Spinal cord (tissue), 10 donors: Measurements from ENCODE around the gene AK2. TPM values are rescaled to one million over a fixed set of nuclear protein-coding genes. Genes with fewer than 3 reads are reported as not detected.
"Not testable (repeated sequence)": the region's sequence is repeated elsewhere in the genome, so short reads cannot be mapped to it uniquely, and the experiment has no call there.

Source experiments
- DNase-seq, 6 donors: peaks; one replicate each; pipeline versions ENCODE4 v3.0.0 to v3.0.0-alpha.2; 2013 to 2015; ENCODE audit warnings: low spot score in 6 of 6, low read depth in 4 of 6
- H3K27ac ChIP-seq: one replicate; pipeline ENCODE4 v1.5.1; 2013; ENCODE audit warnings: low read depth, low read length, control low read depth
- H3K27me3 ChIP-seq: one replicate; pipeline ENCODE4 v1.6.1; 2013; ENCODE audit warnings: low read length; ENCODE audit not compliant: control insufficient read depth, insufficient read depth
- H3K36me3 ChIP-seq: one replicate; pipeline ENCODE4 v1.6.1; 2013; ENCODE audit warnings: low read length; ENCODE audit not compliant: control insufficient read depth, insufficient read depth
- H3K4me1 ChIP-seq: one replicate; pipeline ENCODE4 v1.6.1; 2013; ENCODE audit warnings: low read length; ENCODE audit not compliant: control insufficient read depth, insufficient read depth
- H3K4me3 ChIP-seq: one replicate; pipeline ENCODE4 v1.5.1; 2013; ENCODE audit warnings: low read depth, low read length, control low read depth
- H3K9me3 ChIP-seq: one replicate; pipeline ENCODE4 v1.6.1; 2013; ENCODE audit warnings: low read length; ENCODE audit not compliant: control insufficient read depth, insufficient read depth
- whole genome bisulfite sequencing: methylation state at CpG from one replicate; pipeline ENCODE4 v1.1.5; 2013; ENCODE audit warnings: missing lambda C conversion rate; ENCODE audit not compliant: insufficient coverage; 5-methylcytosine and 5-hydroxymethylcytosine counted together
- polyA plus RNA-seq, 2 donors: library from polyadenylated mRNA; unstranded; fragments of 120-200 nt; gene quantifications; one replicate each; pipeline ENCODE4 v1.2.1, GENCODE V29; 2013; ENCODE audit not compliant: insufficient read length in 2 of 2
- total RNA-seq, 2 donors: library from RNA; depleted of rRNA in 1 of 2; stranded (reverse); fragments of 120-200 nt in 1 of 2; fragments of >200 nt in 1 of 2; gene quantifications; one replicate each; pipeline versions ENCODE4 v1.2.3 to v1.2.4, GENCODE V29; 2013 to 2014
- donor health status: healthy.

AK2 gene
- total and polyA plus RNA-seq, 4 donors, result 57.1 to 135 (median 118) TPM

DNA sequence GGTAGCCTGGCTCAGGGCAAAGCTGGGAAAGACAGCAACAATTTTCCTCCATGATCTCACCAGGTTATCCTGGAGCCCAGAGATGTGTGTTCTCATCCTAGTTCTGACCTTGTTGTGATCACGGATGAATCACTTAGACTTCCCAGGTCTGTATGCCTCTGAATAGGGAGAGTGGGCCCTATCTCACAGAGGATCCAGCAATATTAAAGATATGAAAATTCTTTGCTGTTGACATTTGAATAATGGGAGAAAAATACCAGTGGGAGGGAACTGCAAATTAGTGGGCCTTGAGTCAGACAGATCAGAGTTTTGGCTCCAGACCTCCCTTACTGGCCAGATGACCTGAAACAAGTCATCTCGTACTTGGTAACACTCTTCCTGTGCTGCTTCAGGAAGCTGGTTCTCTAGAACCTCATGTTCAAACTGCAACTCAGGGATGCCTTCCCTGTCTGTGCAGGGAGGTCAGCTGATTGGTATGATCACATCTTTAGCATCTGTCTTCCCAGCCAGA lies 39.2 kb downstream of the AK2 start:
- no peak overlapping the region for H3K27ac ChIP-seq
- H3K36me3 ChIP-seq, result no peaks in the 10 kb centered on the region
- H3K4me1 ChIP-seq, result peaks cover 23% of the 10 kb centered on the region
- DNase-seq, result no peak
- no peaks in the 10 kb centered on the region for H3K27me3 ChIP-seq
- H3K9me3 ChIP-seq, result no peaks in the 10 kb centered on the region
- WGBS, result 60% methylated on average over 1 of the region's 2 CpGs
- no peak overlapping the region for H3K4me3 ChIP-seq

DNA sequence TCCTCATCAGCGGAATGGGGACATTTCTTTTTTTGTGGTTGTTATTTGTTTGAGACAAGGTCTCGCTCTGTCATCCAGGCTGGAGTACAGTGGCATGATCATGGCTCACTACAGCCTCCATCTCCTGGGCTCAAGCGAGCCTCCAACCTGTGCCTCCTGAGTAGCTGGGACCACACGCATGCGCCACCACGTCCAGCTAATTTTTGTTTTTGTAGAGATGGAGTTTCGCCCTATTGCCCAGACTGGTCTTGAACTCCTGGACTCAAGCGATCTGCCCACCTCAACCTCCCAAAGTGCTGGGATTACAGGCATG lies 43.4 kb downstream of the AK2 start:
- H3K4me1 ChIP-seq, result peaks cover 17% of the 10 kb centered on the region
- 92% methylated on average over 3 of the region's 8 CpGs for WGBS
- not testable (repeated sequence) for H3K27me3 ChIP-seq, DNase-seq, H3K4me3 ChIP-seq, H3K36me3 ChIP-seq, H3K27ac ChIP-seq, H3K9me3 ChIP-seq

DNA sequence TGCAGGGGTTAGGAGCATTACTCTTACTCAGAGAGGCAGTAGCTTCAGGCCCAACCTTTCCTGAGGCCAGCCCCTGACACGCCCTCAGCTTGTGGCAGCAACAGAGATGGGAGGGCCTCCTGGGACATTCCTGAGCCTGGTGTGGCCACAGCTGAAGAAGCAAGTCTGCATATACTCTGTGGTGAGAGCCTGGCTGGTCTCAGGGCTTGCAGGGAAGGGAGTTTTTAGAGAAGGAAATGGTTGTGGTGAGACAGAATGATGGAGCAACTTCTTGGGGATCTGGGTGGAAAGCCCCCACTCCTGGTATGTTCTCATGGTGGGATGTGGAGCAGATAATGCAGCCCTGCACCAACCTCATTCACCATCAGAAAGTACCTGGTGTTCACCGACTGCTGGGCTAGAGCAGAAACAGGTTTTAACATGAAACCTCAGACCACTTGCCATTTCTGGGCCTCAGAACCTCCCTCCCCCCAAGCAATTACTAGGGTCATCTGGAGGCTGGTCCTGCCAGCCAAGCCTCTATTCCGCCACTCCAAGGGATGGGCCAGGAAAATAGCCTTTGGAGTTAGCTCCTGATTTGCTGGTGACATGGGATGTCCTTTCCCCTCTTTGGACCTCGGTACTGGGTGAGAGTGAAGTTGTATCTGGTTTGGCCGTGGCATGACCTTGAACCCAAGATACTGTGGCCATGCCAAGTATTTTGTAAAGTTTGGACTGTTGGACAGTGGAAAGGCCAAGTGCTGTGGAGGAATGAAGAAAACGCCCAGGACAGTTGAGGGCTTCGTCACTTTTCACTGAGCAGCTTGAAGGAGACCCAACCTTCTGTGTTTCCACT lies 44.0 kb downstream of the AK2 start:
- peaks cover 12% of the 10 kb centered on the region for H3K4me1 ChIP-seq
- H3K9me3 ChIP-seq, result no peaks in the 10 kb centered on the region
- no peaks in the 10 kb centered on the region for H3K27me3 ChIP-seq
- no peak overlapping the region for H3K4me3 ChIP-seq
- H3K27ac ChIP-seq, result peak overlapping the region; percentile 57
- 85% methylated on average over 6 of the region's 7 CpGs for WGBS
- H3K36me3 ChIP-seq, result no peaks in the 10 kb centered on the region
- DNase-seq, result peak in 1 of 6 donors; percentile 60

DNA sequence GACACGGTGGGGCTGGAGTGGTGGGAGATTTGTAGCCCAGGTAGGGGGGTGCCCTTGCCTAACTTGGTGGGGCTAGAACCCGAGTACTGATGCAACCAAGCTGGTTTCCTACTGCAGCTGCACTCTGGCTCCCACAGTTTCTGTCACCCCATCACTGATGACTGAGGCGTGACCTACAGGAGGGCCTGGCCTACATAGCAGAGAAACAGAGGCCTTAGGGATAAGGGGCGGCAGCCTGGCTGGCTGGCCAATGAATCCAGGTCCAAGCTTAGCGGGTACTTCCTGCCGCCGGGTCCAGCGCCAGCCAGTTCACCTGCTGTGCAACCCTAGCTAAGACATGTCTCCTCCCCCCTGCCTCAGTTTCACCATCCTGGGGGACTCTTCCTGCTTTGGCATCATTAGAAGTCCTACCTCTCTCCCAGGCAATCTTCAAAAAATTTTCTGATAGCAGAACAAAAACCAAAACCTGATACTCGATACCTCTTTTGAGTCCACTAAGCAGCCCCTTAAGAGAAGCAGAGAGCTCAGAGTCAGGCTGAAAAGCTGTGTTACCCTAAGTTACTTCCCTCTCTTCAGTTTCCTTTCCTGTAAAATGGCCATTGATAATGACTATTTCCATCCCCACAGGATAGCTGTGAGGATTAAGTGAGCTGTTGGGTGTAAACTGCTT lies 44.7 kb downstream of the AK2 start:
- Histone ChIP-seq H3K4me1 (peaks cover 10% of the 10 kb centered on the region), H3K9me3 (no peaks in the 10 kb centered on the region), H3K27me3 (no peaks in the 10 kb centered on the region), H3K27ac (peak overlapping the region; percentile 57), H3K36me3 (no peaks in the 10 kb centered on the region), H3K4me3 (no peak overlapping the region)
- no peak for DNase-seq
- WGBS, result 61% methylated on average over 8 of the region's 9 CpGs

DNA sequence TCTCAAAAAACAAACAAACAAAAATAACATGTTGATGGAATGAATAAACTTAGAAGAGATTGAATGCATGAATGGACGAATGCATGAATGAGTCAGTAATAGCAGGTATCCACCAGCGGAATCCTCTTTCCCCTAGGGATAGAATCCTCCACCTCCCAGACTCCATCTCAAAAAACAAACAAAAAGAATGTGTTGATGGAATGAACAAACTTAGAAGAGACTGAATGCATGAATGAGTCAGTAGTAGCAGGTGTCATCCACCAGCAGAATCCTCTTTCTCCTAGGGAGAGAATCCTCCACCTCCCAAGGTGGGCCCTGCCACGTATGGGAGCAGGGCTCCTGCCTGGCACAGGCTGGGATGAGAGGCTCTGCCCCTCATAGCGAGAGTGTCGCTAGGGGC lies 45.3 kb downstream of the AK2 start:
- DNase-seq, result no peak
- peak overlapping the region; percentile 57 for H3K27ac ChIP-seq
- H3K9me3 ChIP-seq, result no peaks in the 10 kb centered on the region
- no peak overlapping the region for H3K4me3 ChIP-seq
- no peaks in the 10 kb centered on the region for H3K36me3 ChIP-seq
- WGBS, result 94% methylated on average over 2 of the region's 5 CpGs
- peaks cover 10% of the 10 kb centered on the region for H3K4me1 ChIP-seq
- H3K27me3 ChIP-seq, result no peaks in the 10 kb centered on the region

DNA sequence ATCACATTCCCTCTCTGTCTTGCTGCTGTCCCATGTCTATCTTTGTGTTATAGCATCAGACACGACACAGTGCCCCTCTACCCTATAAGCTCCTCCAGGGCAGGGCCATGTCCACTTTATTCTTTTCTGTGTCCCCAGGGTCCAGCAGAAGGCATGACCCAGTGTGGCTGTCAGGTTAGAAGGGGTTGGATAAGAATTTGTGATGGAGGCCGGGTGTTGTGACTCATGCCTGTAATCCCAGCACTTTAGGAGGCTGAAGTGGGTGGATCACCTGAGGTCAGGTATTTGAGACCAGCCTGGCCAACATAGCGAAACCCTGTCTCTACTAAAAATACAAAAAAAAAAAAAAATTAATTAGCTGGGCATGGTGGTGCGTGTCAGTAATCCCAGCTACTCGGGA lies 45.8 kb downstream of the AK2 start:
- Histone ChIP-seq H3K27me3 (no peaks in the 10 kb centered on the region), H3K36me3 (no peaks in the 10 kb centered on the region), H3K27ac (no peak overlapping the region), H3K4me1 (peaks cover 10% of the 10 kb centered on the region), H3K9me3 (no peaks in the 10 kb centered on the region), H3K4me3 (no peak overlapping the region)
- DNase-seq, result no peak
- WGBS, result no CpG with 5 or more reads among the region's 5 CpGs

DNA sequence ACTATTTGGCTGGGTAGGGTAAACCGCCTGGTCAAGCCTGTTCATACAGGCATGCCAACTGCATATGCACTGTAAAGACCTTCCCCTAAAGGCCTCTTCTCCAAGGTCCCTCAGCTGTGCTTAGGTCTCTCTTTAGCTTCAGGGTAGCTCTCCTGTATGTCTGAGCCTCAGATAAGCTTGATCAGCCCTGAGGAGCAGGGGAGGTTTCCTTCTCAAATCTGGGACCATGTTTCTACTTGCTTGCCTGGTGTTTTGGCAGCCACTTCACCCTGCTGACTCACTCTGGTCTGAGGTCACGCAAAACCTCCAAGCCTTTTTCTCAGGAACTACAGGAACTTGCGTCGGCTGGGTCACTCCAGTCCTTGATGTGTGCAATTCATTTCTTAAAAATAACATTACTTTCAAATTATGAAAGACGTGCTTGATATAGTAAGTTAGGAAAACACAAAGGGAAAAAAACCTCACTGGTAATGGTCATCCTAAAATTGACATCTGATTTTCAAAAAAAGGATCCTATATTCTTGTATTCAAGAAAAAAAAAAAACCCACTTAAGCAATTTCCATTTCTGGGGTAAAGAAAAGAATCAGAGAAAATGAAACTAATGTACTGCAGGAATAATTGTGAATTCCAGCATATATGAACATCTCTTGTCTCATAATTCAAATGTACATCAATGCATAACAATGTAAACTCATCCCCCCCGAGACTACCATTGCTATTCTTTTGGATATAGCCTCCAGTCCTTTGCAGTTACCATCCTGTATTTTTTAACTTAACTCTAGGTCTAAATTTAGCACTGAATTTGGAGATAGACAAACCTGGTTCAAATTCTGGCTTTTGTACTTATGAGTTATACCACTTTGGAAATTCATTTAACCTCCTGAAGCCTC lies 47.3 kb downstream of the AK2 start:
- WGBS, result 96% methylated on average over 3 of the region's 6 CpGs
- Histone ChIP-seq H3K27ac (no peak overlapping the region), H3K27me3 (no peaks in the 10 kb centered on the region), H3K9me3 (no peaks in the 10 kb centered on the region), H3K4me1 (peaks cover 16% of the 10 kb centered on the region), H3K4me3 (no peak overlapping the region), H3K36me3 (no peaks in the 10 kb centered on the region)
- DNase-seq, result no peak

DNA sequence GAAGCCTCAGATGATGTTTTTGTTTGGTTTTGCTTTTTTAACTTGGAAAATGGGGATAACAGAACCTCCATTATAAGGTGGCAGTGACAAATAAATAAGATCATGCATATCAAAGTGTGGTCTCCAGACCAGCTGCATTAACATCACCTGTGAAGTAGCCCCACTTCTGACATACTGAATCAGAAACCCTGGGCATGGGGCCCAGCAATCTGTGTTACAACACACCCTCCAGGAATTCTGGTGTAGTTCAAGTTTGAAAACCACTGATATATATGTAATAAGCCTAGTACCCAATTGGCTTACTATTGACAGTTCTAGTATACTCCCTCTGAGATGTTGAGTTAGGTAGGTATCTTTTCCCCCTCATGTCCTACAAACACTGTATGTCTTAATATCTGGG lies 48.0 kb downstream of the AK2 start:
- Histone ChIP-seq H3K4me3 (no peak overlapping the region), H3K36me3 (no peaks in the 10 kb centered on the region), H3K9me3 (no peaks in the 10 kb centered on the region), H3K27me3 (no peaks in the 10 kb centered on the region), H3K4me1 (peaks cover 24% of the 10 kb centered on the region), H3K27ac (no peak overlapping the region)
- DNase-seq, result no peak

DNA sequence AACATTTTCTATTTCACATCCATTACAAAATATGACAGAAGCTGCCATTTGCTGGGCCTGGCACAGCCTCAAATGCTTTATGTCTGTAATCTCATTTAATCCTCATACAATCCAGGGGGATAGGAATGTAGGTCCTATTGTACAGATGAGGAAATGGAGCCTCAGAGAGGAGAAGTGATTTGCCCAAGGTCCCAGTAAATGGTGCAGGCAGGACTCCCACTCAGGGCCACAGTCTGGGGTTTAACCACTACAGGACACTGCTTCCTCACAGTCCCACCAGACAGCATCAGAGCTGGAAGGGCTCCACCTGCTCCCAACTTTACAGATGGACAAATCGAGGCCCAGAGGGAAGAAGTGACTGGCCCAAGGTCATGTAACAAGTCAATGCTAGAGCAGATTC lies 51.5 kb downstream of the AK2 start:
- H3K9me3 ChIP-seq, result no peaks in the 10 kb centered on the region
- H3K27me3 ChIP-seq, result no peaks in the 10 kb centered on the region
- DNase-seq, result no peak
- H3K27ac ChIP-seq, result no peak overlapping the region
- WGBS, result 84% methylated on average over 1 of the region's 1 CpG
- peaks cover 18% of the 10 kb centered on the region for H3K4me1 ChIP-seq
- H3K36me3 ChIP-seq, result no peaks in the 10 kb centered on the region
- no peak overlapping the region for H3K4me3 ChIP-seq
